Heart left ventricle (tissue), 13 donors: Measurements from ENCODE around the gene UBASH3A.

Source experiments
- POLR2A ChIP-seq, 2 donors: fragments of 450-650 bp; IDR thresholded peaks; one replicate each; pipeline ENCODE4 v1.6.1; 2017; ENCODE audit warnings: antibody characterized with exemption in 2 of 2, mild to moderate bottlenecking in 2 of 2, moderate library complexity in 2 of 2
- TF ChIP-seq, protein P1 (sequence below), 12 donors: fragments of 200-600 bp; sonication (generic) in 4 of 12; IDR thresholded peaks; one replicate each; pipeline versions ENCODE4 v1.5.0 to v1.8.0; 2018 to 2022; ENCODE audit warnings: antibody characterized with exemption in 12 of 12, mild to moderate bottlenecking in 5 of 12
- donor health status: ischemic (EF 13 %, LVEDD 7.1; RV severe dilation, severe dysfunction).
- donor health status: DM: no; HTN: yes; CAD: no.
- donor health status: DM: no; HTN: no; CAD: no.
- donor health status: ischemic (EF 25% LVEDD 6.9; RV normal size, moderate dysfunction).
- donor health status: ischemic (EF 25% LVEDD 5.7; RV mildly dilated, moderate dysfunction).
- donor health status: ischemic (EF 35%, LVEDD 5.7; RV mildly dilated, moderate dysfunction).
- donor health status: nonischemic (EF 11% LVEDD 7.7; RV severe dilation, severe dysfunction).
- donor health status: DM: yes; HTN: yes; CAD: no.
- donor health status: PGD.
- donor health status: ischemic (EF 29% LVEDD 5.4; RV normal size, mild dysfunction).
- donor health status: nonischemic (EF 23%, LVEDD 6.1; RV moderate dilation, normal function).

DNA sequence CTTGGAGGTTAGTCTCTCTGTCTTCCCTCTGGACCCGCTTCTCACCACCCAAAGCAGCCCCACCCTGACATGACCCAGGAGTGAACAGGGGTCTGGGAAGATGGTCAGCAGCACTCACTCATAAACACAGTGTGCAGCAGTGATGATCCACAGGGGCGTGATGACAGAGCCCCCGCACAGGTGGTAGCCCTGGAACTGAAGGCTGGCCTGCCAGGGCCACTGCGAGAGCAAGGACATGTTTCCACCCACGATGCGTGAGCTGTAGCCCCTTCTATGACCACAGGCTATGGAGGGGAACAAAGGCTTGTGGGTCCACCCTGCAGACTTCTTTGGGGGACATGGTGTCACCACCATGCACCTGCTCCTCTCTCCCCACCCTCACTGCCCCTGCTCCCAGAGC lies 20.8 kb upstream of the UBASH3A start:
- TF ChIP-seq, protein P1, sequence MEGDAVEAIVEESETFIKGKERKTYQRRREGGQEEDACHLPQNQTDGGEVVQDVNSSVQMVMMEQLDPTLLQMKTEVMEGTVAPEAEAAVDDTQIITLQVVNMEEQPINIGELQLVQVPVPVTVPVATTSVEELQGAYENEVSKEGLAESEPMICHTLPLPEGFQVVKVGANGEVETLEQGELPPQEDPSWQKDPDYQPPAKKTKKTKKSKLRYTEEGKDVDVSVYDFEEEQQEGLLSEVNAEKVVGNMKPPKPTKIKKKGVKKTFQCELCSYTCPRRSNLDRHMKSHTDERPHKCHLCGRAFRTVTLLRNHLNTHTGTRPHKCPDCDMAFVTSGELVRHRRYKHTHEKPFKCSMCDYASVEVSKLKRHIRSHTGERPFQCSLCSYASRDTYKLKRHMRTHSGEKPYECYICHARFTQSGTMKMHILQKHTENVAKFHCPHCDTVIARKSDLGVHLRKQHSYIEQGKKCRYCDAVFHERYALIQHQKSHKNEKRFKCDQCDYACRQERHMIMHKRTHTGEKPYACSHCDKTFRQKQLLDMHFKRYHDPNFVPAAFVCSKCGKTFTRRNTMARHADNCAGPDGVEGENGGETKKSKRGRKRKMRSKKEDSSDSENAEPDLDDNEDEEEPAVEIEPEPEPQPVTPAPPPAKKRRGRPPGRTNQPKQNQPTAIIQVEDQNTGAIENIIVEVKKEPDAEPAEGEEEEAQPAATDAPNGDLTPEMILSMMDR (IDR thresholded peaks at IDR 0.05) = no peak
- TF ChIP-seq POLR2A (IDR thresholded peaks at IDR 0.05) = no peak
